RWPE1 (cell line): ENCODE measurements around the gene MYH14.

Source experiments
- CTCF ChIA-PET: fragments of 350-600 bp; sonication (Branson Sonifier 250); formaldehyde crosslinking; extraction: SDS; loops from one replicate; lab custom pipeline; 2021; lab: Yijun Ruan, JAX
- POLR2A ChIA-PET: fragments of 400-600 bp; formaldehyde crosslinking; extraction: SDS; loops from one replicate; lab custom pipeline; 2020; ENCODE audit warnings: antibody characterized with exemption; ENCODE audit not compliant: low non-redundant PET; lab: Yijun Ruan, JAX
- DNase-seq: peaks from one replicate; pipeline ENCODE4 v3.0.0; 2012; ENCODE audit warnings: low spot score
- H3K27ac ChIP-seq: fragments of 450-650 bp; 2 replicates; pipeline ENCODE4 v1.5.1; 2017
- CTCF ChIP-seq: fragments of 450-650 bp; conservative IDR thresholded peaks from 2 replicates; pipeline ENCODE4 v1.5.1; 2017; ENCODE audit warnings: low read depth, mild to moderate bottlenecking

MYH14 gene

GRCh38 chr19:50318438-50318837, 115.0 kb downstream of the MYH14 start:
- no peak for TF ChIP-seq CTCF
- DNase-seq: no peak
- ChIA-PET CTCF (no interaction called here), POLR2A (no interaction called here)
- no peak overlapping the region for H3K27ac ChIP-seq

DNA sequence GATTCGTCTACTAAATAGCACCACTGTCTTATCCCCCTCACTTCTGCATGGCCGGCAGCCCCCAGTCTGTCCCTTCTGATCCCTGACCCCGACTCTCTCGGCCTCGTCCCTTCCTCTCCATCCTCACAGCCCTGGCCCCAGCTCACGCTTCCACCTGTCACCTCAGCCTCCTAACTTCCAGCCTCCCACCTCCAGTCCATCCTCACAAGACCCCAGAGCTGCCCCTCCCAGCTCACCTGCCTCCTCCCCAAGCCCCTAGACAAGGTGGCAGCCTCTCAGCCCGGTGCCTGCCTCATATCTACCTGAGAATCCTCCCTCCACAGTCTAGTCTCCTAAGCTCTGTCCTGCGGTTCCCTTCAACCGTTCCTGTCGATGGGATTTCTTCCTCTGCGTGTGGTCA, 115.7 kb downstream of the MYH14 start:
- CTCF ChIA-PET: interaction anchor here (0.7 kb wide), 1 partner anchor 8 kb away, joined by 4 read pairs; no protein-coding TSS in a partner anchor
- TF ChIP-seq CTCF: no peak
- DNase-seq: no peak
- no peak overlapping the region for H3K27ac ChIP-seq
- POLR2A ChIA-PET: interaction anchor here (0.6 kb wide), 1 partner anchor 1709 kb away, joined by 6 read pairs; the partner anchor contains the start of gene ZNF614

DNA sequence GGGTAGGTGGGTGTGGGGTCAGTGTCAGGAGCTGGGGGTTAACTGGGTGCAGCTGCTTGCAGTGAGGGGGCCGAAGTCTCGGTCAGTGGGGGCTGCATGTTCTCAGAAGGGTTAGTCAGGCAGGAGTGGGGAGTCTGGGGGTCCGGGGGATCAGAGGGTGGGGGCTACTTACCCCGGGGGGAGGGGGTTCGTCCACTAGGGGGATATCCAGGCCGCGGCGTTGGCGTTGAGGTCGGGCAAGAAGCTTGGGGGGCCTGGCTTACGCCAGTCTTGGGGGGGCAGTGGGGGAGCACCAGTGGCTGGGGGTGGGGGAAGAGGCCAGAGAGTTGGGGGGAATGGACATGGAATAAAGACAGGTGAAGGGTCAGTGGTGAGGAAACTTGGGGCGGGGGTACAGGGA, 116.6 kb downstream of the MYH14 start:
- no peak for DNase-seq
- TF ChIP-seq CTCF: no peak
- ChIA-PET POLR2A (interaction anchor here (0.6 kb wide), 1 partner anchor 12 kb away, joined by 3 read pairs; no protein-coding TSS in a partner anchor), CTCF (interaction anchor here (0.5 to 0.7 kb wide), 2 partner anchors 9 to 12 kb away, joined by 3 to 4 read pairs; no protein-coding TSS in a partner anchor)
- H3K27ac ChIP-seq: no peak overlapping the region

GRCh38 chr19:50320596-50320995, 117.2 kb downstream of the MYH14 start:
- ChIA-PET POLR2A (no interaction called here), CTCF (interaction anchor here (0.5 to 0.7 kb wide), 2 partner anchors 13 to 174 kb away, joined by 3 read pairs; no protein-coding TSS in a partner anchor)
- no peak overlapping the region for H3K27ac ChIP-seq
- DNase-seq: no peak
- TF ChIP-seq CTCF: no peak

DNA sequence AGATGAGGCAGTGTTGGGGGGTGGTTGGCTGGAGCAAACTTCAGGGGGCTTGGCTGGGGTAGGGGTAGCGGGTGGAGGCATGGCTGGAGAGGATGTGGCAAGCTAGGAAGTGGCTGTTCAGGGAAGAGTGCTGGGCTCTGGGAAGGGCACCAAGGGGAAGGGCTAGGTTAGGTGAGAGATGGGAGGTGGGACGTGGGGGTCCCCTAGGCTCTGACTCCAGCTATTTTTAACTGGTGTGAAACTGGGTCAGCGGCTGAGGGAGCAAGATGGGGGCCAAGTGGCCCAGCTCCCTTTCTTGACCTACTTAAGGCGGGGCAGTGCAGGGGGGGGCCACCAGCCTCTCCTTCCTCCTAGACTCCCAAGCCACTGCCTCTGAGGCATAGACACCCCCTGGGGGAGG, 118.4 kb downstream of the MYH14 start:
- POLR2A ChIA-PET: no interaction called here
- no peak for TF ChIP-seq CTCF
- no peak for DNase-seq
- H3K27ac ChIP-seq: no peak overlapping the region
- CTCF ChIA-PET: interaction anchor here (0.6 to 0.7 kb wide), 2 partner anchors 10 to 21 kb away, joined by 3 read pairs; no protein-coding TSS in a partner anchor

- TF ChIP-seq CTCF: no peak
- no peak for DNase-seq
- POLR2A ChIA-PET: no interaction called here
- H3K27ac ChIP-seq: no peak overlapping the region
- CTCF ChIA-PET: no interaction called here
These were observed 118.8 kb downstream of the MYH14 start for GRCh38 chr19:50322234-50322633.
